Transverse colon (tissue), 4 donors: Measurements from ENCODE around the gene ERVFRD-1. TPM values are rescaled to one million over a fixed set of nuclear protein-coding genes. Genes with fewer than 3 reads are reported as not detected.

Source experiments
- DNase-seq: peaks from one replicate; pipeline ENCODE4 v3.0.0-alpha.2; 2019
- H3K27ac ChIP-seq, 4 donors: fragments of 200-600 bp; sonication (generic); 2 replicates each; pipeline ENCODE4 v1.5.1; 2016 to 2018; ENCODE audit warnings: inconsistent platforms in 4 of 4
- H3K27me3 ChIP-seq: fragments of 200-600 bp; sonication (generic); 2 replicates; pipeline ENCODE4 v1.5.1; 2017; ENCODE audit warnings: inconsistent platforms
- H3K36me3 ChIP-seq, 4 donors: fragments of 200-600 bp; sonication (generic); 2 replicates each; pipeline ENCODE4 v1.5.1; 2017 to 2019; ENCODE audit warnings: inconsistent platforms in 4 of 4
- H3K4me1 ChIP-seq, 4 donors: fragments of 200-600 bp; sonication (generic); 2 replicates each; pipeline ENCODE4 v1.5.1; 2017 to 2020; ENCODE audit warnings: inconsistent platforms in 4 of 4
- H3K4me3 ChIP-seq, 4 donors: fragments of 200-600 bp; sonication (generic); 1 replicate in 1 of 4; 2 replicates in 3 of 4; pipeline versions ENCODE4 v1.5.1 to v1.6.1; 2017 to 2019; ENCODE audit warnings: inconsistent platforms in 4 of 4
- H3K9me3 ChIP-seq, 2 donors: fragments of 200-600 bp; sonication (generic); 2 replicates each; pipeline ENCODE4 v1.5.1; 2017 to 2019; ENCODE audit warnings: inconsistent platforms in 2 of 2
- CTCF ChIP-seq, 5 experiments: fragments of 200-600 bp in 3 of 5; fragments of 450-650 bp in 2 of 5; sonication (generic) in 3 of 5; IDR thresholded peaks; 1 replicate in 2 of 5; 2 replicates in 3 of 5; pipeline ENCODE4 v1.5.1; 2016 to 2017; ENCODE audit warnings: antibody characterized with exemption in 5 of 5, inconsistent platforms in 3 of 5, mild to moderate bottlenecking in 2 of 5, moderate library complexity in 1 of 5
- EP300 ChIP-seq: sonication (generic); formaldehyde crosslinking; IDR thresholded peaks from one replicate; pipeline ENCODE4 v1.6.1; 2017; ENCODE audit warnings: antibody characterized with exemption, low read depth
- POLR2A ChIP-seq: fragments of 450-650 bp; IDR thresholded peaks from one replicate; pipeline ENCODE4 v1.6.1; 2016; ENCODE audit warnings: antibody characterized with exemption, mild to moderate bottlenecking, moderate library complexity
- POLR2AphosphoS5 ChIP-seq, 3 donors: sonication (generic); formaldehyde crosslinking; IDR thresholded peaks; one replicate each; pipeline ENCODE4 v1.6.1; 2016; ENCODE audit warnings: antibody characterized with exemption in 3 of 3
- WGBS, 2 donors: methylation state at CpG; one replicate each; pipeline ENCODE4 v1.1.5; 2018; ENCODE audit warnings: low coverage in 1 of 2; 5-methylcytosine and 5-hydroxymethylcytosine counted together
- in situ Hi-C, 4 donors: fragments of 200-750 bp; cut with MboI; loops; one replicate each; pipeline versions ENCODE4 v1.15.0 to v1.15.1; 2017; ENCODE audit warnings: low sequenced_read_pairs in 3 of 4, low pct_ligation_motif_present in 1 of 4, low pct_unique_long_range_greater_than_20kb in 1 of 4
- intact Hi-C: fragments of 100-400 bp; cut with DNase I; formaldehyde crosslinking; loops from one replicate; pipeline ENCODE4 v1.15.1; 2023; ENCODE audit warnings: low total_unique reads
- total RNA-seq, 4 donors: library from RNA; depleted of rRNA; stranded (reverse); fragments of >200 nt; gene quantifications; one replicate each; pipeline ENCODE4 v1.1.0, GENCODE V29; 2016

The ERVFRD-1 gene
- total RNA-seq, 4 donors from 2014 or later, result not detected

- intact Hi-C loops (no loop called here), in situ Hi-C loops (loop anchor here (10.0 to 25.0 kb wide), 3 partner anchors 103 to 578 kb away; no protein-coding TSS in a partner anchor)
- Histone ChIP-seq H3K4me1 (no peaks in the 10 kb centered on the region), H3K27me3 (no peaks in the 10 kb centered on the region), H3K27ac (no peak overlapping the region), H3K9me3 (no peaks in the 10 kb centered on the region), H3K4me3 (no peak overlapping the region), H3K36me3 (no peaks in the 10 kb centered on the region)
- TF ChIP-seq CTCF (IDR thresholded peaks at IDR 0.05) (no peak), EP300 (no peak), POLR2A (no peak)
- no peak for DNase-seq
- 80 to 87% methylated on average over 1 to 6 of the region's 6 CpGs for WGBS, 2 donors
These were observed 45.9 kb downstream of the ERVFRD-1 start for GRCh38 chr6:11065436-11066202.

GRCh38 chr6:11064836-11065235 is 46.7 kb downstream of the ERVFRD-1 start:
- H3K4me1 ChIP-seq, result no peaks in the 10 kb centered on the region
- H3K27me3 ChIP-seq, result no peaks in the 10 kb centered on the region
- no peaks in the 10 kb centered on the region for H3K36me3 ChIP-seq
- TF ChIP-seq EP300, result no peak
- no peak for TF ChIP-seq CTCF (IDR thresholded peaks at IDR 0.05)
- TF ChIP-seq POLR2AphosphoS5 (IDR thresholded peaks at IDR 0.05), result no peak
- no peak for TF ChIP-seq POLR2A
- no peaks in the 10 kb centered on the region for H3K9me3 ChIP-seq
- DNase-seq, result no peak
- no peak overlapping the region for H3K4me3 ChIP-seq
- no peak overlapping the region for H3K27ac ChIP-seq
- WGBS, 2 donors, result 81 to 82% methylated on average over 3 of the region's 3 CpGs
- intact Hi-C loops (no loop called here), in situ Hi-C loops (loop anchor here (10.0 to 25.0 kb wide), 3 partner anchors 103 to 578 kb away; no protein-coding TSS in a partner anchor)

- intact Hi-C loops (no loop called here), in situ Hi-C loops (loop anchor here (10.0 to 25.0 kb wide), 3 partner anchors 100 to 575 kb away; no protein-coding TSS in a partner anchor)
- Histone ChIP-seq H3K9me3 (no peaks in the 10 kb centered on the region), H3K27ac (no peak overlapping the region), H3K4me3 (no peak overlapping the region), H3K27me3 (no peaks in the 10 kb centered on the region), H3K36me3 (no peaks in the 10 kb centered on the region), H3K4me1 (no peaks in the 10 kb centered on the region)
- WGBS, 2 donors, result 84 to 95% methylated on average over 2 of the region's 2 CpGs
- TF ChIP-seq EP300 (no peak), POLR2AphosphoS5 (IDR thresholded peaks at IDR 0.05) (no peak), CTCF (IDR thresholded peaks at IDR 0.05) (no peak), POLR2A (no peak)
- no peak for DNase-seq
These were observed 48.8 kb downstream of the ERVFRD-1 start for GRCh38 chr6:11062715-11063114.

- 88 to 90% methylated on average over 4 of the region's 4 CpGs for WGBS, 2 donors
- DNase-seq, result no peak
- Histone ChIP-seq H3K27ac (no peak overlapping the region), H3K27me3 (no peaks in the 10 kb centered on the region), H3K9me3 (no peaks in the 10 kb centered on the region), H3K4me3 (no peak overlapping the region), H3K4me1 (no peaks in the 10 kb centered on the region), H3K36me3 (no peaks in the 10 kb centered on the region)
- no peak for TF ChIP-seq CTCF (IDR thresholded peaks at IDR 0.05)
- no peak for TF ChIP-seq POLR2AphosphoS5 (IDR thresholded peaks at IDR 0.05)
- no peak for TF ChIP-seq POLR2A
- TF ChIP-seq EP300, result no peak
- in situ Hi-C loops, result loop anchor here (10.0 to 25.0 kb wide), 3 partner anchors 100 to 575 kb away; no protein-coding TSS in a partner anchor
- intact Hi-C loops, result no loop called here
These were observed 49.4 kb downstream of the ERVFRD-1 start for GRCh38 chr6:11062083-11062482.
